Activated CD4-positive, CD25-positive, alpha-beta regulatory T cell treated with anti-CD3 and anti-CD28 coated beads, Interleukin-2, amount 50 U/mL, for 16 hours (primary cell): Measurements from ENCODE around the gene BATF2.
"Not testable (repeated sequence)": the region's sequence is repeated elsewhere in the genome, so short reads cannot be mapped to it uniquely, and the experiment has no call there.

ENCODE experiments used
- DNase-seq: peaks from one replicate; pipeline ENCODE4 v3.0.0-alpha.2; 2020; ENCODE audit warnings: low read depth, low spot score

BATF2 gene

GRCh38 chr11:64996710-64997380 lies at the start of gene BATF2:
Gene BATF2, minus strand, starts transcription at chr11:64996971. Its CDS starts 57 bp downstream, at chr11:64996914.
- DNase-seq: no peak

DNA sequence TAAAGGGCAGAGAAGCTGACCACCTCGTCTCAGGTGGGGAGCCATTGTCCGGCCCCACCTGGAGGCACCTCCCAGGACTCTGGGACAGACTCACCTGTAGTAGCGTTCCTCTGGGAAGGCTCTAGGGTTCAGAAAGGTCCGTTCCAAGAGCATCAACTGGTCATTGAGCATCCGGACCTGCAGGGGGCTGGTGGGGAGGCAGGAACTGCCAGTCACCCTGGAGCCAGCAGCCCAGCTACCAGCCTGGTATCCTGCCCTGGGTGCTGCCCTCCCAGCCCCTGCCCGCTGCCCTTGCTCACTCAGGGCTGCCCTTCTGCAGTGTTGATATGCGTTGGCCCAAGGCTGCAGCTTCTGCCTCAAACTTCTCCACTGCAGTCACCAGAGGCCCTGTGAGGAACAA lies 49.0 kb upstream of the BATF2 start:
- no peak for DNase-seq

DNA sequence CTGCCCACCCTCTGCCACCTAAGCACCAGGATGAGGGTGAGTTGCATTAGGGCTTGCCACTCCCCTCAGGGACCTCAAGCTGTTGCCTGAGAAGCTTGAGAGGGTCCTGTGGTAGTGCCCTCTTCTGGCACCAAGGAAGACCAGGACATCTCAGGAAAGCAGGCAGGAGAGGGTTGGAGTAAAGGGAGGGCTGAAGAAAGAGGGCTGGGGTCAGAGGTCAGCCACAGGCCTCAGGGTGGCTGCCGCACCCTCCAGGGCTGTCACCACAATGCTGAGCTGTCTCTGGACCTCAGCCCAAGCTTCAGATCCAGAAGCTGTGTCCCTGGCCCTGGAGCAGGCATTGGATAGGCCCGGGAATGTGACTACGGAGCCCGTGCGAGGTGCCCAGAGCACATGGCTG lies 48.3 kb upstream of the BATF2 start:
- no peak for DNase-seq

GRCh38 chr11:65043881-65044501 lies 47.2 kb upstream of the BATF2 start:
- no peak for DNase-seq

DNA sequence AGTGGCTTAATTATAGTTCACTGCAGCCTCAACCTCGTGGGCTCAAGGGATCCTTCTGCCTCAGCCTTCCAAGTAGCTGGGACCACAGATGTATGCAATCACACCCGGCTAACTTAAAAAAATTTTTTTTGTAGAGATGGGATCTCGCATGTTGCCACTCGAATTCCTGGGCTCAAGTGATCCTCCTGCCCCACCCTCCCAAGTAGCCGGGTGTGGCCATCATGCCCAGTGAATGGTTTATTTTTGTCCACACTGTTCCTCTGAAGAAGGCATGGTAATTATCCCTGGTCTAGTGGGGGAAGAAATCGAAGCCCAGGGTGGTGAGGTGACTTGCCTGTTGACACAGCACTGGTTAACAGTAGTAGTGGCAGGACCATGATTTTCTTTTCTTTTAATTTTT lies 46.1 kb upstream of the BATF2 start:
- DNase-seq: no peak

GRCh38 chr11:65040847-65041622 lies 44.3 kb upstream of the BATF2 start, which contains the start of gene SAC3D1:
Gene SAC3D1, plus strand, starts transcription at chr11:65041210. Its CDS starts 83 bp downstream, at chr11:65041293.
- DNase-seq: peak; percentile 66

- DNase-seq: no peak
These were observed 43.7 kb upstream of the BATF2 start for GRCh38 chr11:65040520-65040846.

GRCh38 chr11:65036931-65037330 lies 40.2 kb upstream of the BATF2 start:
- DNase-seq: no peak

DNA sequence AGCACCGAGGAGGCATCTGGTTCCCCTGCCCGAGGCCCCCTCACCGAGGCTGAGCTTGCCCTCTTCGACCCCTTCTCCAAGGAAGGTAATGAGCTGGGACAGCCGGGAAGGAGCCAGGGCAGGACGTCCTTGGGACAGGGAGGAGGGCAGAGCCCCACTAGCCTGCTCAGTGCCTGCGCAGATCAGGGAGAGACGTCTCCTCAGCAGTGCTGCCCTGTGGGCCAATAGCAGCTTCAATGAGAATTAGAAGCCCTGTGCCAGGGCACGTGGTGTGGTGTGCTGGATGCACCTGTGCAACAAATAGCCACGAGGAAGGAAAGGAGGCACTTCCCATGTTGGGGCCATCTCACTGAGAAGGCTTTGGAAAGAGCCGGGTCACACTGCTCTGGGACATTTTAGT lies 38.8 kb upstream of the BATF2 start:
- no peak for DNase-seq

- no peak for DNase-seq
These were observed 37.7 kb upstream of the BATF2 start for GRCh38 chr11:65034423-65034822.

DNA sequence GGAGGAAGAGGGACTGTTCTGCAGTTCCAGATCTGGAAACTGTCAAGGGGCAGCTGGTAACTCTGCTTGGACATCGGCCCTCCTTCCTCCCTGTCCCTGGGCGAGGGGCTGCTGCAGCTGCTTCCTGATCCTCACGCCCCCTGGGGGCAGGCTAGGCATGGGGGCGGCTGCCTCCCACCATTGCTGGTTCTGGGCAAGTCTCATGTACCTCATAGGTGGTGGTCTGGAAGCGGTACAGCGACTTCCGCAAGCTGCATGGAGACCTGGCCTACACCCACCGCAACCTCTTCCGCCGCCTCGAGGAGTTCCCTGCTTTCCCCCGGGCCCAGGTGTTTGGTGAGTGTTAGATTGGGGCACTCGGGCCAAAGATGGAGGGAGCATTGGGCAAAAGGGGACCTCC lies 35.4 kb upstream of the BATF2 start:
- no peak for DNase-seq

DNA sequence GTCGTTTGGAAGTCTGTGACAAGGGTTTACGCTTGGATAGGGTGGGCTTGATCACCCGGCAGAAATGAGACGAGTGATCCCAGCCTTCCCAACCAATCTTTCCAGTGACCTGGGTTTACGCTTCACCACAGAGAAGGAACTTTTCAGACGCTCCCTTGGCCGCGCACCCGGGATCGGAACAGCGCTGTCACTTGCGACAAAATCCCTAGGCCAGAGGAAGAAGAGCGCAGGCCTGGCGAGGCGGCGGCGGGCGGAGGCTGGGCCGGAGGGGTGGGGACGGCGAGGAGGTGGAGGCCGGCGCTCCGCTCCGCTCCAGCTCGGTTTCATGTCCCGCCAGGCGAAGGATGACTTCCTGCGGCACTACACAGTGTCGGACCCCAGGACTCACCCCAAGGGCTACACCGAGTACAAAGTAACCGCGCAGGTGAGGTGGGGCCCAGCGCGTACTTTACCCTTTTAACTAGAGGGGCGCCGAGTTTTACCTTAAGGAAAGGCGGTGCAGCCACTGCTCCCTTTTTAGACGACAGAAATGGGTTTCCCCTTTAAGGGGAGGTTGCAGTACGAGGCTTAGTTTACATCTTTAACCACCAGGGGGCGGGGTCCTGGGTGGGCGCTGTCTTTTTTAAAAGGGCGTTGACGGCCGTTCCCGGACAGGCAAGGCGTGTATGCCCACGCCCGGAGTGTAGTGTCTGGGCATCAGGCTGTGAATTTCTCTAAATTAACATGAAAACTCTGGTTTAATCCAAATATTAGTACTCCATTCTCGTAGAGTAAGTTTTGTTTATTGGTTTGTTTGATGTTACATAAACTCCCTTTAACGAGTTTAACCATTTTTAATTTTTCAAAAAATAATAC lies 30.7 kb upstream of the BATF2 start, which contains the start of gene SNX15:
Gene SNX15 (plus strand): TSS at position 227 of the 855 bp plus-strand sequence. CDS start 99 bp downstream, at position 326.
- DNase-seq: peak; percentile 90

GRCh38 chr11:65026810-65027209 lies 30.0 kb upstream of the BATF2 start:
- no peak for DNase-seq

DNA sequence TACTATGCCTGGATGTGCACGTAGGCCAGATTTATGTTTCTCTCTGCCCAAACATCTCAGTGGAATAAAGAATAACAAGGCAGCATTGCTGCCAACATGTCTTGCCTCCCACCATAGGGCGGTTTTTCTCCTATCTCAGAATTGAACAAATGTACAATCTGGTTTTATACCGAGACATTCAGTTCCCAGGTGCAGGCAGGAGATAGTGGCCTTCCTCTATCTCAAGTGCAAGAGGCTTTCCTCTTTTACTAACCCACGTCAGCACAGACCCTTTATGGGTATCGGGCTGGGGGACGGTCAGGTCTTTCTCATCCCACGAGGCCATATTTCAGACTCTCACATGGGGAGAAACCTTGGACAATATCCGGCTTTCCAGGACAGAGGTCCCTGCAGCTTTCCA lies 26.7 kb upstream of the BATF2 start:
- not testable (repeated sequence) for DNase-seq

- DNase-seq: no peak
These were observed 24.7 kb upstream of the BATF2 start for GRCh38 chr11:65021509-65021908.

DNA sequence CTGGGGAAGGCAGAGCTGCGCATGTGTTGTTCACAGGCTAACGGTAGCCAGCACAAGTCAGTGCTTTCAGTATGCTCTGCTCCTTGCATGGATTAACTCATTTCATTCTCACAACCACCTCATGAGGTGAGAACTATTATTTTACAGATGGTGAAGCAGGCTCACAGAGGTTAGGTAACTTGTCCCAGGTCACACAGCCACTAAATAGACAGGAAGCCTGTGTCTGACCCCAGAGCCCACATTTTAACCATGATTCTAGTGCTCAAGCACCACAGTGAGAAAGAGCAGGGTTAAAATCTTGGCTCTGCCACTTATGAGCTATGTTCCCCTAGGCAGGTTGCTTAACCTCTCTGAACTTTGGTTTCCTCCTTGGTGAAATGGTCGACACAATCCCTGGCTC lies 24.2 kb upstream of the BATF2 start:
- DNase-seq: no peak

GRCh38 chr11:65019824-65020223 lies 23.1 kb upstream of the BATF2 start:
- no peak for DNase-seq

DNA sequence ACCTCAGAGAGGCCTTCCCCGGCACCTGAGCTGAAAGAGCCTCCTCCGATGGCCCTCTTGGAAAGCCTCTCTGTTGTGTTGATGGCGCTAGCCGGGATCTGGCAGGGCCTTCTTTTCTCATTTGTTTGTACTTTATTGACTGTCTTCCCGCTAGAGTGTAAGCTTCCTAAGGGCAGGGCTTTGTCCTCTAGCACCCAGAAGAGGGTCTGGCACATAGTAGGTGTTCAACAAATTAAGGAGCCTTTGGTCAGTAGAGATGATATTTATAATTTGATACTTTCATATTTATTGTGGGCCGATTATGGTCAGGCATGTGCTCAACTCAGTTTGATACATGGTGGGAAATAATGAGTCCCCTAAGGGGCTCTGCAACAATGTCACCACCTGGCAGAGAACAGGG lies 21.2 kb upstream of the BATF2 start:
- no peak for DNase-seq

- no peak for DNase-seq
These were observed 19.9 kb upstream of the BATF2 start for GRCh38 chr11:65016705-65017104.

DNA sequence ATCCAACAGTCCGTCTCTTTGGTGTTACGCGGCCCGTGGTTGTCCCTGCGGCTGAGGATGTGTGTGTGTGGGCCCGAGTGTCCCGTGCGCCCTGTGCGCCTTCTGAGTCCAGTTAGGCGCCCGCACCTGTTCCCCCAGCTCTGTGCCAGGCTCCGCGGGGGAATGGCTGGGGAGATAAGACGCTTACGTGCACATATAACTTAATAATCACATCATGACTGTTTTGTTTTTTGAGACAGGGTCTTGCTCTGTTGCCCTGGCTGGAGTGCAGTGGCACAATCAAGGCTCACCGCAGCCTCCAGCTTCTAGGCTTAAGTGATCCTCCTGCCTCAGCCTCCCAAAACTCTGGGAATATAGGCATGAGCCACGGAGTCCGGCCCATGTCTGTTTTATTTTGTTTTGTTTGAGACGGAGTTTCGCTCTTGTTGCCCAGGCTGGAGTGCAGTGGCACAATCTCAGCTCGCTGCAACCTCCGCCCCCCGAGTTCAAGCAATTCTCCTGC lies 18.0 kb upstream of the BATF2 start:
- no peak for DNase-seq

DNA sequence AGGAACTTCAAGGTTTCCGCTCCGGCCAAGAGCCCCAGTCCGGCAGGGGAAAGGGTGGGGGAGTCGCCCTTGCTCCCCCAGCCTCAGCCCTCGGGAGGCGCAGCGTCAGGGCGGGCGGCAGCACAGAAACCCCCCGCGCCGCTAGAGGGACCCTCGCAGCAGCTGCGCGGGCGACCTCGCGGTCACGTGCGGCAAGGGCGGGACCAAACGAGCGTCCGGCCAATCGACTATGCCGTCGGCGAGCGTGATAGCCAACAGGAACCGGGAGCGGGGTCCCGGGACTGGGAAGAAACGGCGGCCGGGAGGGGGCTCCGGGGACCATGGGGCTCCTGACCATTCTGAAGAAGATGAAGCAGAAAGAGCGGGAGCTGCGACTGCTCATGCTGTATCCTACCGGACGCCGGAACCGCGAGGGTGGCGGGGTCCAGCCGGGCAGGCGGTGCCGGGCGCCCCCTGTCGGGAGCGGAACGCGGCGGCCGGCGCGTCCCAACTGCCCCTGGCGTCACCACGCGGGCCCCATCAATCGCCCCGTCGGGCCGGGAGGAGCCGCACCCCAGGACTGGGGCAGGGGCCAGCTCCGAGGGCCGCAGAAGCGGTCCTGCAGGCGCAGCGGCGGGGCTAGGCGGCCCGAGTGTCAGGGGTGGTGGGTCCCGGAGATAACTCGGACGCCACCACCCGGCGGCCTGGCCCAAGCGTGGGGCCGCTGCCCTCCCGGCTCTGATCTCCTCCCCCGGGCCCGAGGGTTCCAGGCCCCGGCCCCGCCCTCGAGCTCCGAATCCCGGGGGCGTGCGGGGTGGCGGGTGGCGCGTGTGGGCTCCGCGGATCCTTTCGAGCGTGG lies 17.3 kb upstream of the BATF2 start, which contains the start of gene ARL2:
Gene ARL2 (plus strand): TSS at position 273 of the 838 bp plus-strand sequence. CDS start 48 bp downstream, at position 321.
- DNase-seq: peak; percentile 63
